OCI-LY3 (cell line): Measurements from ENCODE around the gene LETM1.
"Not testable (repeated sequence)": the region's sequence is repeated elsewhere in the genome, so short reads cannot be mapped to it uniquely, and the experiment has no call there.

Experiments used
- H2AFZ ChIP-seq: fragments of 200-600, 300-600 bp; shearing (Covaris generic); 2 replicates; pipeline ENCODE4 v1.6.0; 2014; ENCODE audit warnings: antibody characterized with exemption, low read depth, low read length
- H3K27ac ChIP-seq: fragments of 200-600, 300-600 bp; sonication (generic); 2 replicates; pipeline ENCODE4 v1.5.1; 2014; ENCODE audit warnings: mild to moderate bottlenecking, low read length, moderate library complexity, mixed read lengths
- H3K27me3 ChIP-seq: fragments of 200-600, 300-600 bp; sonication (generic); 2 replicates; pipeline ENCODE4 v1.6.1; 2014; ENCODE audit warnings: low read depth, low read length, mixed read lengths
- H3K36me3 ChIP-seq: fragments of 200-600, 300-600 bp; sonication (generic); replicated peaks from 2 replicates; pipeline ENCODE3; 2014; ENCODE audit warnings: low read depth, low read length, mixed read lengths
- H3K4me1 ChIP-seq: fragments of 300-600, 200-600 bp; sonication (generic); 2 replicates; pipeline ENCODE4 v1.6.1; 2014; ENCODE audit warnings: low read length, mixed read lengths
- H3K4me2 ChIP-seq: fragments of 200-600, 300-600 bp; sonication (generic); 2 replicates; pipeline ENCODE4 v1.6.1; 2014; ENCODE audit warnings: low read length, mixed read lengths
- H3K4me3 ChIP-seq: fragments of 300-600, 200-600 bp; sonication (generic); 2 replicates; pipeline ENCODE4 v1.5.1; 2014; ENCODE audit warnings: antibody characterized with exemption, mild to moderate bottlenecking, low read length, moderate library complexity
- H3K79me2 ChIP-seq: fragments of 300-600, 200-600 bp; shearing (Covaris generic); 2 replicates; pipeline ENCODE4 v1.6.1; 2014; ENCODE audit warnings: mild to moderate bottlenecking, low read length, mixed read lengths
- H3K9ac ChIP-seq: fragments of 300-600, 200-600 bp; shearing (Covaris generic); 2 replicates; pipeline ENCODE4 v1.6.0; 2014; ENCODE audit warnings: mild to moderate bottlenecking, low read length, moderate library complexity
- H3K9me3 ChIP-seq: fragments of 200-600, 300-600 bp; shearing (Covaris generic); 2 replicates; pipeline ENCODE4 v1.6.1; 2014; ENCODE audit warnings: low read length, mixed read lengths; ENCODE audit not compliant: insufficient read depth
- H4K20me1 ChIP-seq: fragments of 200-600, 300-600 bp; sonication (generic); 2 replicates; pipeline ENCODE4 v1.6.1; 2016; ENCODE audit warnings: low read length, mixed read lengths; ENCODE audit not compliant: insufficient read depth
- CTCF ChIP-seq: fragments of 200-600, 300-600 bp; sonication (generic); IDR thresholded peaks from 2 replicates; pipeline ENCODE4 v1.5.1; 2014; ENCODE audit warnings: antibody characterized with exemption, low read length, low read depth
- EZH2phosphoT487 ChIP-seq: fragments of 200-600 bp; shearing (Covaris generic); IDR thresholded peaks from 2 replicates; pipeline ENCODE4 v1.6.1; 2018; ENCODE audit warnings: antibody characterized with exemption, mixed run types, low read depth

Gene LETM1

GRCh38 chr4:1841201-1841886, 14.6 kb downstream of the LETM1 start:
- Histone ChIP-seq H2AFZ (no peak overlapping the region), H3K9me3 (no peaks in the 10 kb centered on the region), H4K20me1 (peaks cover 17% of the 10 kb centered on the region), H3K79me2 (peaks cover 44% of the 10 kb centered on the region), H3K9ac (no peak overlapping the region), H3K27me3 (no peaks in the 10 kb centered on the region), H3K4me3 (no peak overlapping the region), H3K4me1 (no peaks in the 10 kb centered on the region), H3K36me3 (peaks cover 25% of the 10 kb centered on the region), H3K4me2 (no peak overlapping the region), H3K27ac (no peak overlapping the region)
- TF ChIP-seq CTCF: no peak
- TF ChIP-seq EZH2phosphoT487: no peak

DNA sequence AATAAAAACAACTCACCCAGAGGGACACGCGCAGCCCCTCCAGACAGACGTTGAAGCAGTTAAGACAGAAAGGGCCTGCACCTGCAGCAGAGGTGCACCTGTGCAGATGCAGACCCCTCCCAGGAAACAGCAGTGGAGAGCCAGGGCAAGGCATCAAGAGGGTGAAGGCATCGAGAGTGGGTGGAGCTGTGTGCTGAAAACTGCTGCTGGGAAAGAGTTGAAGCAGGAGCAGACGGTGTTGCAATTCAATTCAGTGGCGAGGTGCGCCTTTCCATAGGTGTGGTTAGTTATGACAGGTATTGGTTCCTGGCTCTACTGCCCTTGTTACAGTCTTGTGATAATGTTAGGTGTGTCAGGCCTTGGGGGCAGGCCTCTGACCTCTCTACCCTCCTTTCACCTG, 16.7 kb downstream of the LETM1 start:
- H3K36me3 ChIP-seq: peaks cover 33% of the 10 kb centered on the region
- no peak overlapping the region for H3K4me3 ChIP-seq
- H3K27me3 ChIP-seq: no peaks in the 10 kb centered on the region
- no peak overlapping the region for H2AFZ ChIP-seq
- no peak overlapping the region for H3K27ac ChIP-seq
- H3K4me1 ChIP-seq: peaks cover 7% of the 10 kb centered on the region
- no peak overlapping the region for H3K9ac ChIP-seq
- peaks cover 35% of the 10 kb centered on the region for H3K79me2 ChIP-seq
- no peak overlapping the region for H3K4me2 ChIP-seq
- no peaks in the 10 kb centered on the region for H3K9me3 ChIP-seq
- no peak for TF ChIP-seq CTCF
- TF ChIP-seq EZH2phosphoT487: no peak
- peaks cover 17% of the 10 kb centered on the region for H4K20me1 ChIP-seq

- Histone ChIP-seq H3K4me1 (peaks cover 23% of the 10 kb centered on the region), H2AFZ (no peak overlapping the region), H3K4me2 (no peak overlapping the region), H3K9me3 (no peaks in the 10 kb centered on the region), H3K27me3 (no peaks in the 10 kb centered on the region), H3K9ac (no peak overlapping the region), H3K27ac (no peak overlapping the region), H3K36me3 (peaks cover 38% of the 10 kb centered on the region), H4K20me1 (0 out of 2 replicates have a peak, but pooled peaks cover 10% of the 10 kb centered on the region), H3K79me2 (peaks cover 23% of the 10 kb centered on the region), H3K4me3 (no peak overlapping the region)
- TF ChIP-seq CTCF (no peak), EZH2phosphoT487 (no peak)
Measured at GRCh38 chr4:1837069-1837468, 18.9 kb downstream of the LETM1 start.

DNA sequence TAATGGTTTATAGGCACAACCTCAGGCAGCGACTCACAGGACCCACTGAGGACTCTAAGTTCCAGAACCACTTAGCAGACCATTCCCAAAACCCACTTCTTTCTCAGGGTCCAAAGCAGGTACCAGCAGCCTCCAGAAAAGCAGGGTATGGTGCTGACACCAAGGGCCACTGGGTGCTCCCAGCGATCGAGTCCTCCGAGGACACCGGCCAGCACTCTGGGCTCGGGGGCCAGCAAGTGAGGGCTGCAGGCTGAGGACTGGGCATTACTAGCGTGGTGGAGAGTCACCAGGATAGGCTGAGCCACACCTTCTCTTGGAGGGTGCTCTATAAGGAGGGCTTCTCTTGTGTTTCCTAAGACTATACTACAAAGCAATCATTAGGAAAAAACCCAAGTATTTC, 19.3 kb downstream of the LETM1 start:
- peaks cover 41% of the 10 kb centered on the region for H3K36me3 ChIP-seq

DNA sequence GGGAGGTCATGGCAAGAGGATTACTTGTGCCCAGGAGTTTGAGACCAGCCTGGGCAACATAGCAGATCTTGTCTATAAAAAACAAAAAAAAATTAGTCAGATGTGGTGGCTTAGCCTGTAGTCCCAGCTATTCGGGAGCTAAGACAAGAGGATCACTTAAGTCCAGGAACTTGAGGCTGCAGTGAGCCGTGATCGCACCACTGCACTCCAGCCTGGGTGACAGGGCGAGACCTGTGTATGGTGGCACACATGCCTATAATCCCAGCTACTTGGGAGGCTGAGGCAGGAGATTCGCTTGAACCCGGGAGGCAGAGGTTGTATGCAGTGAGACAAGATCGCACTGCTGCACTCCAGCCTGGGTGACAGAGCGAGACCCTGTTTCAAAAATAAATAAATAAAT, 20.1 kb downstream of the LETM1 start:
- H3K4me1 ChIP-seq: peaks cover 23% of the 10 kb centered on the region
- H3K4me3 ChIP-seq, H2AFZ ChIP-seq, H4K20me1 ChIP-seq, H3K27ac ChIP-seq, H3K9me3 ChIP-seq, H3K27me3 ChIP-seq, H3K4me2 ChIP-seq, H3K9ac ChIP-seq: not testable (repeated sequence)
- H3K79me2 ChIP-seq: peaks cover 17% of the 10 kb centered on the region
- H3K36me3 ChIP-seq: peaks cover 48% of the 10 kb centered on the region

More for the DNA sequence above, 19.3 kb downstream of the LETM1 start:
- no peaks in the 10 kb centered on the region for H3K9me3 ChIP-seq
- H2AFZ ChIP-seq: no peak overlapping the region
- no peak overlapping the region for H3K9ac ChIP-seq
- peaks cover 19% of the 10 kb centered on the region for H3K79me2 ChIP-seq
- no peak overlapping the region for H3K4me3 ChIP-seq
- TF ChIP-seq CTCF: no peak
- no peak for TF ChIP-seq EZH2phosphoT487
- 0 out of 2 replicates have a peak, but pooled peaks cover 6% of the 10 kb centered on the region for H4K20me1 ChIP-seq
- H3K4me1 ChIP-seq: peaks cover 23% of the 10 kb centered on the region
- no peak overlapping the region for H3K4me2 ChIP-seq
- no peak overlapping the region for H3K27ac ChIP-seq
- no peaks in the 10 kb centered on the region for H3K27me3 ChIP-seq
